H1 (cell line): ENCODE results near the gene APOL4. TPM values are rescaled to one million over a fixed set of nuclear protein-coding genes. Genes with fewer than 3 reads are reported as not detected.

Source experiments
- CTCF ChIA-PET: fragments of 300-600 bp; sonication (Branson Sonifier 250); formaldehyde crosslinking; loops from one replicate; lab custom pipeline; 2021; ENCODE audit not compliant: partially characterized antibody; lab: Charles Lee
- POLR2A ChIA-PET: fragments of 300-600 bp; sonication (Branson Sonifier 250); formaldehyde crosslinking; loops from one replicate; lab custom pipeline; 2021; ENCODE audit warnings: inconsistent platforms; ENCODE audit not compliant: partially characterized antibody; lab: Charles Lee
- DNase-seq, 2 experiments: peaks; one replicate each; pipeline versions ENCODE4 v3.0.0 to v3.0.0-alpha.2; 2010 to 2022; ENCODE audit warnings: low spot score in 2 of 2, low read depth in 1 of 2, mixed read lengths in 1 of 2
- FAIRE-seq: peaks from 2 replicates; lab custom pipeline; 2011; peaks lifted over from hg19 to GRCh38; lab: Jason Lieb, UNC
- H2AFZ ChIP-seq: 2 replicates; pipeline ENCODE4 v1.8.1; 2012; ENCODE audit warnings: low read length, inconsistent platforms
- H2AK5ac ChIP-seq: 2 replicates; pipeline ENCODE4 v1.6.1; 2013; ENCODE audit warnings: low read depth, low read length
- H2BK120ac ChIP-seq: replicated peaks from 2 replicates; pipeline ENCODE3; 2013; ENCODE audit warnings: low read depth, low read length, inconsistent platforms
- H2BK12ac ChIP-seq: 2 replicates; pipeline ENCODE4 v1.6.1; 2013; ENCODE audit warnings: low read depth, low read length
- H2BK15ac ChIP-seq: 2 replicates; pipeline ENCODE4 v1.6.1; 2013; ENCODE audit warnings: low read length
- H2BK20ac ChIP-seq: 2 replicates; pipeline ENCODE4 v1.6.1; 2013; ENCODE audit warnings: low read length
- H2BK5ac ChIP-seq: 2 replicates; pipeline ENCODE4 v1.6.1; 2013; ENCODE audit warnings: low read depth, low read length
- H3K14ac ChIP-seq: 2 replicates; pipeline ENCODE4 v1.6.1; 2013; ENCODE audit warnings: inconsistent platforms; ENCODE audit not compliant: insufficient read length
- H3K18ac ChIP-seq: 2 replicates; pipeline ENCODE4 v1.6.1; 2013; ENCODE audit warnings: low read length; ENCODE audit errors: extremely low read depth
- H3K23ac ChIP-seq: 2 replicates; pipeline ENCODE4 v1.6.1; 2013; ENCODE audit warnings: inconsistent platforms; ENCODE audit not compliant: insufficient read length
- H3K23me2 ChIP-seq: 2 replicates; pipeline ENCODE4 v1.6.1; 2013; ENCODE audit warnings: low read depth, low read length
- H3K27ac ChIP-seq: 2 replicates; pipeline ENCODE4 v1.6.1; 2011; ENCODE audit warnings: low read depth, low read length, inconsistent platforms
- H3K27me3 ChIP-seq, 4 experiments: replicated peaks in 1 of 4; 1 replicate in 1 of 4; 2 replicates in 3 of 4; pipeline versions ENCODE4 v1.6.1 to v1.8.1; 2011 to 2013; ENCODE audit warnings: low read length in 3 of 4, mild to moderate bottlenecking in 3 of 4, inconsistent platforms in 2 of 4, mixed read lengths in 2 of 4, moderate library complexity in 1 of 4; ENCODE audit not compliant: control insufficient read depth in 3 of 4, insufficient read depth in 3 of 4; ENCODE audit errors: extremely low read depth in 1 of 4
- H3K36me3 ChIP-seq, 4 experiments: 2 replicates each; pipeline versions ENCODE4 v1.6.1 to v1.8.1; 2011 to 2013; ENCODE audit warnings: mild to moderate bottlenecking in 4 of 4, low read length in 3 of 4, moderate library complexity in 2 of 4, control low read depth in 1 of 4, inconsistent platforms in 1 of 4; ENCODE audit not compliant: insufficient read depth in 4 of 4, control insufficient read depth in 2 of 4
- H3K4ac ChIP-seq: replicated peaks from 2 replicates; pipeline ENCODE3; 2013; ENCODE audit warnings: low read length, low read depth, mixed read lengths, inconsistent platforms; ENCODE audit not compliant: insufficient read length
- H3K4me1 ChIP-seq, 4 experiments: replicated peaks in 1 of 4; 1 replicate in 1 of 4; 2 replicates in 3 of 4; pipeline versions ENCODE4 v1.6.1 to v1.8.1; 2011 to 2013; ENCODE audit warnings: low read length in 3 of 4, inconsistent platforms in 2 of 4, mixed read lengths in 1 of 4; ENCODE audit not compliant: insufficient read depth in 4 of 4, control insufficient read depth in 3 of 4
- H3K4me2 ChIP-seq, 2 experiments: 2 replicates each; pipeline versions ENCODE4 v1.6.1 to v1.8.1; 2011 to 2013; ENCODE audit warnings: low read depth in 2 of 2, low read length in 2 of 2, control low read depth in 1 of 2, inconsistent platforms in 1 of 2, mild to moderate bottlenecking in 1 of 2; ENCODE audit not compliant: insufficient read depth in 1 of 2
- H3K4me3 ChIP-seq, 4 experiments: fragments of 200-600, 300-600 bp in 1 of 4; sonication (generic), shearing (Covaris generic), sonication (Bioruptor Twin) in 1 of 4; 2 replicates each; pipeline versions ENCODE4 v1.5.1 to v1.8.1; 2011 to 2016; ENCODE audit warnings: low read length in 4 of 4, low read depth in 3 of 4, control low read depth in 2 of 4, inconsistent platforms in 2 of 4, mild to moderate bottlenecking in 2 of 4, mixed read lengths in 1 of 4, moderate library complexity in 1 of 4; ENCODE audit not compliant: insufficient read depth in 2 of 4; ENCODE audit errors: extremely low read depth in 1 of 4
- H3K56ac ChIP-seq: replicated peaks from 2 replicates; pipeline ENCODE3; 2013; ENCODE audit warnings: low read depth, mild to moderate bottlenecking, mixed read lengths, low read length, inconsistent platforms; ENCODE audit not compliant: insufficient read length
- H3K79me1 ChIP-seq: 2 replicates; pipeline ENCODE4 v1.6.1; 2013; ENCODE audit warnings: low read depth, low read length, control low read depth
- H3K79me2 ChIP-seq, 2 experiments: 2 replicates each; pipeline versions ENCODE4 v1.6.1 to v1.8.1; 2012 to 2013; ENCODE audit warnings: low read length in 2 of 2, mild to moderate bottlenecking in 2 of 2, inconsistent platforms in 1 of 2; ENCODE audit not compliant: insufficient read depth in 2 of 2, control insufficient read depth in 1 of 2
- H3K9ac ChIP-seq, 4 experiments: replicated peaks in 1 of 4; 1 replicate in 1 of 4; 2 replicates in 3 of 4; pipeline versions ENCODE4 v1.6.1 to v1.8.1; 2011 to 2013; ENCODE audit warnings: low read depth in 3 of 4, low read length in 3 of 4, control low read depth in 2 of 4, mild to moderate bottlenecking in 2 of 4, moderate library complexity in 2 of 4, inconsistent platforms in 1 of 4; ENCODE audit errors: extremely low read depth in 1 of 4
- H3K9me3 ChIP-seq, 2 experiments: 2 replicates each; pipeline versions ENCODE4 v1.6.1 to v1.8.1; 2012 to 2013; ENCODE audit warnings: mild to moderate bottlenecking in 2 of 2, moderate library complexity in 2 of 2, control low read depth in 1 of 2, inconsistent platforms in 1 of 2, low read depth in 1 of 2, low read length in 1 of 2, mixed read lengths in 1 of 2; ENCODE audit not compliant: insufficient read depth in 2 of 2
- H4K20me1 ChIP-seq, 2 experiments: replicated peaks in 1 of 2; 2 replicates each; pipeline versions ENCODE3 to v1.8.1; 2011 to 2013; ENCODE audit warnings: inconsistent platforms in 2 of 2, low read length in 2 of 2, mild to moderate bottlenecking in 1 of 2; ENCODE audit not compliant: insufficient read depth in 2 of 2, control insufficient read depth in 1 of 2
- H4K5ac ChIP-seq: 2 replicates; pipeline ENCODE4 v1.6.1; 2013; ENCODE audit warnings: low read length, low read depth, mixed read lengths, inconsistent platforms; ENCODE audit not compliant: insufficient read length
- H4K8ac ChIP-seq: 2 replicates; pipeline ENCODE4 v1.8.0; 2013; ENCODE audit warnings: mild to moderate bottlenecking, moderate library complexity, low read length, inconsistent platforms; ENCODE audit not compliant: insufficient read depth; ENCODE audit errors: extremely low read depth
- H4K91ac ChIP-seq: replicated peaks from 2 replicates; pipeline ENCODE3; 2013; ENCODE audit warnings: low read length, mixed read lengths, inconsistent platforms; ENCODE audit not compliant: insufficient read length
- CHD2 ChIP-seq: IDR thresholded peaks from 2 replicates; pipeline ENCODE4 v1.6.1; 2012; ENCODE audit warnings: low read length, improper control_type of control experiment
- POU5F1 ChIP-seq: IDR thresholded peaks from 2 replicates; pipeline ENCODE4 v1.6.1; 2011; ENCODE audit warnings: low read depth, mild to moderate bottlenecking, low read length, moderate library complexity
- TAF1 ChIP-seq: IDR thresholded peaks from 2 replicates; pipeline ENCODE4 v1.6.1; 2011; ENCODE audit warnings: mild to moderate bottlenecking, low read depth, low read length
- WGBS, 2 experiments: shearing (Covaris generic) in 1 of 2; methylation state at CpG; one replicate each; pipeline versions ENCODE4 v1.1.6 to v1.1.7; 2013 to 2015; ENCODE audit warnings: low lambda C conversion rate in 2 of 2, mixed read lengths in 2 of 2, inconsistent platforms in 1 of 2, low coverage in 1 of 2, missing lambda C conversion rate in 1 of 2; ENCODE audit not compliant: insufficient replicate concordance in 2 of 2, insufficient coverage in 1 of 2, insufficient read length in 1 of 2; ENCODE audit errors: extremely low coverage in 1 of 2, missing lambda C conversion rate in 1 of 2; 5-methylcytosine and 5-hydroxymethylcytosine counted together
- polyA plus RNA-seq, 7 experiments: library from polyadenylated mRNA; depleted of rRNA in 3 of 7; stranded (reverse) in 5 of 7; unstranded in 2 of 7; fragments of >200 nt in 5 of 7; fragments of 200-250 nt in 2 of 7; gene quantifications; 1 replicate in 5 of 7; 2 replicates in 1 of 7; 4 replicates in 1 of 7; pipeline versions ENCODE4 v1.2.1 to v1.2.3, GENCODE V29; 2011 to 2013; ENCODE audit warnings: missing spikeins in 2 of 7, mixed read lengths in 2 of 7
- total RNA-seq: library from RNA; stranded (reverse); fragmentation: NEBNext Ultra II Directional; extraction: Animal tissue kit (Norgen Biotek cat#: 25700); gene quantifications from 2 replicates; pipeline ENCODE4 v1.2.1, GENCODE V29; 2021
- TF ChIP-seq, protein P1 (sequence below): IDR thresholded peaks from 2 replicates; pipeline ENCODE4 v1.6.1; 2011; ENCODE audit warnings: low read length, improper control_type of control experiment
- TF ChIP-seq, protein P2 (sequence below): IDR thresholded peaks from 2 replicates; pipeline ENCODE4 v1.6.1; 2011; ENCODE audit warnings: low read depth, mild to moderate bottlenecking, low read length; ENCODE audit not compliant: insufficient read depth

The APOL4 gene
- total and polyA plus RNA-seq, 2 of the 8 experiments (the other 6 are each of a cell fraction or from before 2014, with no cell fraction given) = 0.02 TPM; not detected in 1

DNA sequence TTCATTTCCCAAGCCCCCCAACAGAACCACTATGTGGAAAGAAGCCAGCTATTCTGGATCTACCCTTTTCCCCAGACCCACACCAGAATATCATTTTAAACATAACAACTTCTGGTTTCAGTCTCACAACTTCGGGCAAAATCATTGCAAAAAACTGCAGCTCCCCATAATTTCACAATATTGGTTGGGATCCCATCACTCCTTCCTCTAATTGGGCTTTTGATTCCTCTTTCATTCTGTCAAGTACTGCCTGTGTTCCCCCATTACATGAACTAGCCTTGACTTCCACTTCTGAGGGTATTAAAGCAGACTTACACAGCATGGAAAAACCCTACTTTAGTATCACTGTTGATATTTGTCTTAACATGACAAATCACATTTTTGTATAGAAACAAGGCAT, 37.0 kb downstream of the APOL4 start:
- Histone ChIP-seq H3K4ac (no peak overlapping the region), H2BK15ac (no peak overlapping the region), H3K23ac (no peak overlapping the region), H3K4me1 (no peaks in the 10 kb centered on the region), H4K5ac (no peak overlapping the region), H2BK20ac (no peak overlapping the region), H3K36me3 (peaks cover 0 to 3% (median 0%) of the 10 kb centered on the region in 4 experiments; a peak in 1 of 8 replicates), H3K9me3 (peaks cover 5% of the 10 kb centered on the region in 2 experiments; a peak in 2 of 4 replicates), H3K79me1 (no peaks in the 10 kb centered on the region), H3K27ac (no peak overlapping the region), H2AK5ac (no peak overlapping the region), H3K56ac (no peak overlapping the region), H3K4me2 (no peak overlapping the region), H3K79me2 (no peaks in the 10 kb centered on the region), H3K27me3 (no peaks in the 10 kb centered on the region), H3K14ac (no peak overlapping the region), H2AFZ (no peak overlapping the region), H2BK5ac (no peak overlapping the region), H3K18ac (no peak overlapping the region), H4K91ac (no peak overlapping the region), H4K20me1 (no peaks in the 10 kb centered on the region), H4K8ac (no peak overlapping the region), H3K23me2 (no peaks in the 10 kb centered on the region), H3K4me3 (no peak overlapping the region), H3K9ac (no peak overlapping the region), H2BK120ac (no peak overlapping the region), H2BK12ac (no peak overlapping the region)
- ChIA-PET CTCF (interaction anchor here (0.9 to 4.7 kb wide), 3 partner anchors 15 to 122 kb away, joined by 3 to 30 read pairs (median 6); no protein-coding TSS in a partner anchor), POLR2A (no interaction called here)
- no peak for FAIRE-seq
- 100% methylated on average over 1 of the region's 1 CpG; no CpG with 5 or more reads in 1 of the 2 experiments for WGBS, 2 experiments
- no peak for DNase-seq
- no peak for TF ChIP-seq CHD2
- no peak for TF ChIP-seq POU5F1
- TF ChIP-seq, protein P1, sequence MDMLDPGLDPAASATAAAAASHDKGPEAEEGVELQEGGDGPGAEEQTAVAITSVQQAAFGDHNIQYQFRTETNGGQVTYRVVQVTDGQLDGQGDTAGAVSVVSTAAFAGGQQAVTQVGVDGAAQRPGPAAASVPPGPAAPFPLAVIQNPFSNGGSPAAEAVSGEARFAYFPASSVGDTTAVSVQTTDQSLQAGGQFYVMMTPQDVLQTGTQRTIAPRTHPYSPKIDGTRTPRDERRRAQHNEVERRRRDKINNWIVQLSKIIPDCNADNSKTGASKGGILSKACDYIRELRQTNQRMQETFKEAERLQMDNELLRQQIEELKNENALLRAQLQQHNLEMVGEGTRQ = no peak
- TF ChIP-seq TAF1 = no peak
- TF ChIP-seq, protein P2, sequence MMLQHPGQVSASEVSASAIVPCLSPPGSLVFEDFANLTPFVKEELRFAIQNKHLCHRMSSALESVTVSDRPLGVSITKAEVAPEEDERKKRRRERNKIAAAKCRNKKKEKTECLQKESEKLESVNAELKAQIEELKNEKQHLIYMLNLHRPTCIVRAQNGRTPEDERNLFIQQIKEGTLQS = no peak
